Tibial nerve (tissue), 4 donors: ENCODE measurements around the gene GARS1.

ENCODE experiments used
- CTCF ChIP-seq, 5 experiments: fragments of 200-600 bp in 3 of 5; fragments of 450-650 bp in 2 of 5; sonication (generic) in 3 of 5; IDR thresholded peaks; one replicate each; pipeline ENCODE4 v1.5.1; 2016 to 2019; ENCODE audit warnings: antibody characterized with exemption in 5 of 5, mild to moderate bottlenecking in 3 of 5, moderate library complexity in 2 of 5
- EP300 ChIP-seq, 2 donors: sonication (generic); formaldehyde crosslinking; IDR thresholded peaks; one replicate each; pipeline ENCODE4 v1.6.1; 2017; ENCODE audit warnings: antibody characterized with exemption in 2 of 2, mild to moderate bottlenecking in 1 of 2
- POLR2A ChIP-seq, 2 donors: fragments of 450-650 bp; IDR thresholded peaks; one replicate each; pipeline ENCODE4 v1.6.1; 2017; ENCODE audit warnings: antibody characterized with exemption in 2 of 2, mild to moderate bottlenecking in 2 of 2, moderate library complexity in 2 of 2

- TF ChIP-seq CTCF (IDR thresholded peaks at IDR 0.05) (no peak), EP300 (IDR thresholded peaks at IDR 0.05) (no peak), POLR2A (IDR thresholded peaks at IDR 0.05) (no peak)
Measured at GRCh38 chr7:30627026-30627425, 32.3 kb downstream of the GARS1 start.
